HepG2 (cell line): ENCODE measurements around the gene STOM. TPM values are rescaled to one million over a fixed set of nuclear protein-coding genes. Genes with fewer than 3 reads are reported as not detected.

Experiments used
- ATAC-seq: fragments of 200-7000 bp; cut with Tn5 transposase; 3 replicates; pipeline ENCODE4 v1.9.1; 2020; ENCODE audit warnings: mild to moderate bottlenecking, moderate library complexity
- BruUV-seq: library from RNA; stranded (reverse); fragments of 400-500 nt; replicated peaks from 2 replicates; lab custom pipeline; 2021; lab: Mats Ljungman, UMichigan
- CTCF ChIA-PET: fragments of 300-600 bp; formaldehyde crosslinking; extraction: SDS; loops from one replicate; lab custom pipeline; 2021; ENCODE audit warnings: low total read pairs, inconsistent platforms, low intra/inter-chr PET ratio; lab: Yijun Ruan, JAX
- POLR2A ChIA-PET: fragments of 350-600 bp; sonication (Branson Sonifier 250); formaldehyde crosslinking; loops from one replicate; lab custom pipeline; 2020; ENCODE audit warnings: antibody characterized with exemption, inconsistent platforms; lab: Yijun Ruan, JAX
- DNase-seq: peaks from one replicate; pipeline ENCODE4 v3.0.0-alpha.2; 2015; ENCODE audit warnings: low spot score
- FAIRE-seq: peaks from 3 replicates; lab custom pipeline; 2011; peaks lifted over from hg19 to GRCh38; lab: Jason Lieb, UNC
- H2AFZ ChIP-seq: one replicate; pipeline ENCODE4 v1.6.1; 2011; ENCODE audit warnings: low read length, inconsistent platforms
- H3K27ac ChIP-seq: fragments of 300-600 bp; 3 replicates; pipeline ENCODE4 v1.8.0; 2011; ENCODE audit warnings: mixed run types, mild to moderate bottlenecking, mixed read lengths, low read length, inconsistent platforms; ENCODE audit not compliant: insufficient read depth; ENCODE audit errors: extremely low read length
- H3K27me3 ChIP-seq, 2 experiments: fragments of 200-600 bp in 1 of 2; 2 replicates in 1 of 2; 3 replicates in 1 of 2; pipeline versions ENCODE4 v1.6.0 to v1.8.0; 2011; ENCODE audit warnings: low read length in 2 of 2, mild to moderate bottlenecking in 2 of 2, moderate library complexity in 2 of 2, inconsistent platforms in 1 of 2; ENCODE audit not compliant: insufficient read depth in 2 of 2, control insufficient read depth in 1 of 2
- H3K36me3 ChIP-seq, 2 experiments: fragments of 200-600 bp in 1 of 2; replicated peaks in 1 of 2; 2 replicates in 1 of 2; 3 replicates in 1 of 2; pipeline versions ENCODE4 v1.5.1 to v1.8.0; 2011; ENCODE audit warnings: low read length in 2 of 2, inconsistent platforms in 1 of 2; ENCODE audit not compliant: insufficient read depth in 2 of 2, control insufficient read depth in 1 of 2
- H3K4me1 ChIP-seq: 2 replicates; pipeline ENCODE4 v1.5.1; 2012; ENCODE audit warnings: low read length, inconsistent platforms; ENCODE audit not compliant: insufficient read depth
- H3K4me2 ChIP-seq: 2 replicates; pipeline ENCODE4 v1.6.0; 2011; ENCODE audit warnings: low read depth, low read length, inconsistent platforms
- H3K4me3 ChIP-seq, 3 experiments: fragments of 200-600 bp in 1 of 3; sonication (generic), shearing (Covaris generic) in 1 of 3; replicated peaks in 1 of 3; 2 replicates each; pipeline ENCODE4 v1.5.1; 2011 to 2016; ENCODE audit warnings: low read length in 3 of 3, inconsistent platforms in 2 of 3, low read depth in 2 of 3, mild to moderate bottlenecking in 2 of 3, control low read depth in 1 of 3, mixed read lengths in 1 of 3; ENCODE audit not compliant: insufficient read depth in 1 of 3
- H3K79me2 ChIP-seq: one replicate; pipeline ENCODE4 v1.6.1; 2011; ENCODE audit warnings: low read length, inconsistent platforms; ENCODE audit not compliant: insufficient read depth
- H3K9ac ChIP-seq: 2 replicates; pipeline ENCODE4 v1.6.0; 2011; ENCODE audit warnings: mild to moderate bottlenecking, low read depth, low read length, inconsistent platforms; ENCODE audit not compliant: insufficient read depth
- H3K9me3 ChIP-seq: 2 replicates; pipeline ENCODE4 v1.5.1; 2012; ENCODE audit warnings: mild to moderate bottlenecking, low read length
- H4K20me1 ChIP-seq: 2 replicates; pipeline ENCODE4 v1.6.0; 2011; ENCODE audit warnings: inconsistent platforms, mild to moderate bottlenecking, low read length, moderate library complexity; ENCODE audit not compliant: insufficient read depth
- ATRX ChIP-seq: sonication (generic); formaldehyde crosslinking; IDR thresholded peaks from 2 replicates; pipeline ENCODE4 v1.4.0; 2020; ENCODE audit warnings: missing genetic modification reagents, borderline replicate concordance
- CEBPZ ChIP-seq: IDR thresholded peaks from 2 replicates; pipeline ENCODE4 v1.6.1; 2012; ENCODE audit warnings: low read length, improper control_type of control experiment
- CREBL2 ChIP-seq: sonication (generic); formaldehyde crosslinking; IDR thresholded peaks from 2 replicates; pipeline ENCODE4 v1.8.1; 2023; ENCODE audit warnings: missing genetic modification reagents, mild to moderate bottlenecking, borderline replicate concordance
- ESRRA ChIP-seq: sonication (generic); formaldehyde crosslinking; IDR thresholded peaks from 2 replicates; pipeline ENCODE4 v1.5.1; 2020; ENCODE audit warnings: mild to moderate bottlenecking, low read depth, missing genetic modification reagents
- KDM1A ChIP-seq: IDR thresholded peaks from 2 replicates; pipeline ENCODE4 v1.6.1; 2016; ENCODE audit warnings: missing compliant biosample characterization
- MNT ChIP-seq: fragments of 450-650 bp; IDR thresholded peaks from 2 replicates; pipeline ENCODE4 v1.6.1; 2016
- NAIF1 ChIP-seq: sonication (generic); formaldehyde crosslinking; IDR thresholded peaks from 2 replicates; pipeline ENCODE4 v1.5.0; 2020; ENCODE audit warnings: mild to moderate bottlenecking, missing genetic modification reagents, borderline replicate concordance
- XRCC5 ChIP-seq: fragments of 200-400 bp; formaldehyde crosslinking; optimal IDR thresholded peaks from 2 replicates; pipeline ENCODE3; 2017; ENCODE audit warnings: mild to moderate bottlenecking, low read length
- ZEB1 ChIP-seq: IDR thresholded peaks from 2 replicates; pipeline ENCODE4 v1.6.1; 2012; ENCODE audit warnings: mild to moderate bottlenecking, low read depth, inconsistent platforms; ENCODE audit not compliant: insufficient replicate concordance
- ZFY ChIP-seq: sonication (generic); formaldehyde crosslinking; IDR thresholded peaks from 2 replicates; pipeline ENCODE4 v1.4.0; 2020; ENCODE audit warnings: missing genetic modification reagents
- ZNF274 ChIP-seq: sonication (generic); formaldehyde crosslinking; IDR thresholded peaks from 2 replicates; pipeline ENCODE4 v1.5.1; 2020; ENCODE audit warnings: mild to moderate bottlenecking, missing genetic modification reagents
- WGBS: methylation state at CpG from one replicate; pipeline ENCODE4 v1.1.6; 2017; ENCODE audit warnings: low lambda C conversion rate; 5-methylcytosine and 5-hydroxymethylcytosine counted together
- in situ Hi-C: cut with HindIII; loops from 2 replicates; pipeline ENCODE4 v1.10.0; 2017; ENCODE audit warnings: low pct_unique_long_range_greater_than_20kb; ENCODE audit not compliant: extremely low pct_ligation_motif_present
- intact Hi-C: fragments of 100-400 bp; cut with micrococcal nuclease; formaldehyde crosslinking; loops from one replicate; pipeline ENCODE4 v1.10.0; 2022; ENCODE audit not compliant: unreplicated experiment
- polyA plus RNA-seq, 8 experiments: library from polyadenylated mRNA; depleted of rRNA in 3 of 8; stranded (reverse) in 7 of 8; unstranded in 1 of 8; fragments of >200 nt; fragmentation: Illumina TruSeq in 4 of 8; extraction: Trizol in 4 of 8; gene quantifications; 2 replicates each; pipeline versions ENCODE4 v1.2.1 to v1.2.3, GENCODE V29; 2011 to 2016; ENCODE audit warnings: low read depth in 4 of 8, missing spikeins in 1 of 8, mixed read lengths in 1 of 8; ENCODE audit not compliant: insufficient read depth in 1 of 8
- total RNA-seq, 5 experiments: library from RNA; depleted of rRNA; stranded (reverse); fragments of >200 nt; fragmentation: Illumina TruSeq; extraction: Trizol; gene quantifications; 2 replicates each; pipeline ENCODE4 v1.2.3, GENCODE V29; 2016; ENCODE audit warnings: low read depth in 1 of 5
- TF ChIP-seq, protein P1 (sequence below): sonication (generic); formaldehyde crosslinking; IDR thresholded peaks from 2 replicates; pipeline ENCODE4 v1.9.0; 2021; ENCODE audit warnings: mild to moderate bottlenecking, missing genetic modification reagents

The STOM gene
- total and polyA plus RNA-seq, 2 of the 13 experiments (the other 11 are each of a cell fraction or from before 2014, with no cell fraction given), result 43.6 to 165 TPM

DNA sequence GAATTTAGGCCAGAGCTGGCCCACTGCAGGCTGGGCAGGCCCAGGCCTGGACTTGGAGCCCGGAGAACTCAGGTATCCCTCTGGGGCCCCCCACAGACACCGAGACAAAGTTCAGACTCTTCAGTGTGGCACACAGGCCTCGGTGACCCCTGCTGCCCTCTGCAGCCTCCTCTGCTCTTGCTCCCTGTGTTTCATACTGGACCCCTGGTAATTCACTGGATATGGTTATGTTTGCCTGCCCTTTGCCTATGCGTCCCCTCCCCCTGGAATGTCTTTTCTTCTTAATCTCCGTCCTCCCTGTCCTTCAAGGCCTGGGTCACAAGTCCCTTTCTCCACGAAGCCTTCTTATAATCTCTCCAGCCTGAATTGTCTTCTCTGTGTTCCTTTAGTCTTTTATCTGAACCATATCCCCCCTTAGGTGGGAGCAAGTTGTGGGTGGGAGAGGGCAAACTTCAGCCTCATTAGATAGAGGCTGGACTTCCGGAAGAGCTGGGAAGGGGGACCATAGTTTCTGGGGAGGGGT lies 72.0 kb downstream of the STOM start:
- Histone ChIP-seq H3K9me3 (no peaks in the 10 kb centered on the region), H3K27me3 (no peaks in the 10 kb centered on the region), H3K4me3 (peak overlapping the region; percentile 67 to 80 (median 76); a peak in 5 of 6 replicates), H3K4me1 (peaks cover 93% of the 10 kb centered on the region), H4K20me1 (no peaks in the 10 kb centered on the region), H3K4me2 (peak overlapping the region; percentile 78), H3K27ac (peak overlapping the region; percentile 94), H3K9ac (peak overlapping the region; percentile 84), H3K36me3 (peaks cover 2 to 4% of the 10 kb centered on the region in 2 experiments; a peak in 2 of 5 replicates), H2AFZ (no peak overlapping the region), H3K79me2 (peaks cover 19% of the 10 kb centered on the region)
- intact Hi-C loops, result loop anchor here (1.0 to 2.0 kb wide), 2 partner anchors 11 to 85 kb away; no protein-coding TSS in a partner anchor
- in situ Hi-C loops, result no loop called here
- peak; percentile 57 for FAIRE-seq
- ChIA-PET CTCF (interaction anchor here (1.0 kb wide), 1 partner anchor 20 kb away, joined by 3 read pairs; no protein-coding TSS in a partner anchor), POLR2A (interaction anchor here (1.2 to 14.1 kb wide), 11 partner anchors 11 to 100 kb away, joined by 3 to 398 read pairs (median 11); partner anchors contain the start of gene GSN)
- peak; percentile 77 for DNase-seq
- 2% methylated on average over 5 of the region's 7 CpGs for WGBS
- peak; percentile 50 for ATAC-seq
- BruUV-seq, result no TSS peak
- peak; percentile 69 for TF ChIP-seq ZFY
- TF ChIP-seq XRCC5, result peak; percentile 29
- TF ChIP-seq MNT, result no peak
- TF ChIP-seq ZNF274, result no peak
- no peak for TF ChIP-seq CEBPZ
- TF ChIP-seq ESRRA, result peak; percentile 82
- no peak for TF ChIP-seq KDM1A (CRISPR knock-in tag)
- no peak for TF ChIP-seq ZEB1
- TF ChIP-seq CREBL2 (CRISPR knock-in tag), result no peak
- TF ChIP-seq, protein P1, sequence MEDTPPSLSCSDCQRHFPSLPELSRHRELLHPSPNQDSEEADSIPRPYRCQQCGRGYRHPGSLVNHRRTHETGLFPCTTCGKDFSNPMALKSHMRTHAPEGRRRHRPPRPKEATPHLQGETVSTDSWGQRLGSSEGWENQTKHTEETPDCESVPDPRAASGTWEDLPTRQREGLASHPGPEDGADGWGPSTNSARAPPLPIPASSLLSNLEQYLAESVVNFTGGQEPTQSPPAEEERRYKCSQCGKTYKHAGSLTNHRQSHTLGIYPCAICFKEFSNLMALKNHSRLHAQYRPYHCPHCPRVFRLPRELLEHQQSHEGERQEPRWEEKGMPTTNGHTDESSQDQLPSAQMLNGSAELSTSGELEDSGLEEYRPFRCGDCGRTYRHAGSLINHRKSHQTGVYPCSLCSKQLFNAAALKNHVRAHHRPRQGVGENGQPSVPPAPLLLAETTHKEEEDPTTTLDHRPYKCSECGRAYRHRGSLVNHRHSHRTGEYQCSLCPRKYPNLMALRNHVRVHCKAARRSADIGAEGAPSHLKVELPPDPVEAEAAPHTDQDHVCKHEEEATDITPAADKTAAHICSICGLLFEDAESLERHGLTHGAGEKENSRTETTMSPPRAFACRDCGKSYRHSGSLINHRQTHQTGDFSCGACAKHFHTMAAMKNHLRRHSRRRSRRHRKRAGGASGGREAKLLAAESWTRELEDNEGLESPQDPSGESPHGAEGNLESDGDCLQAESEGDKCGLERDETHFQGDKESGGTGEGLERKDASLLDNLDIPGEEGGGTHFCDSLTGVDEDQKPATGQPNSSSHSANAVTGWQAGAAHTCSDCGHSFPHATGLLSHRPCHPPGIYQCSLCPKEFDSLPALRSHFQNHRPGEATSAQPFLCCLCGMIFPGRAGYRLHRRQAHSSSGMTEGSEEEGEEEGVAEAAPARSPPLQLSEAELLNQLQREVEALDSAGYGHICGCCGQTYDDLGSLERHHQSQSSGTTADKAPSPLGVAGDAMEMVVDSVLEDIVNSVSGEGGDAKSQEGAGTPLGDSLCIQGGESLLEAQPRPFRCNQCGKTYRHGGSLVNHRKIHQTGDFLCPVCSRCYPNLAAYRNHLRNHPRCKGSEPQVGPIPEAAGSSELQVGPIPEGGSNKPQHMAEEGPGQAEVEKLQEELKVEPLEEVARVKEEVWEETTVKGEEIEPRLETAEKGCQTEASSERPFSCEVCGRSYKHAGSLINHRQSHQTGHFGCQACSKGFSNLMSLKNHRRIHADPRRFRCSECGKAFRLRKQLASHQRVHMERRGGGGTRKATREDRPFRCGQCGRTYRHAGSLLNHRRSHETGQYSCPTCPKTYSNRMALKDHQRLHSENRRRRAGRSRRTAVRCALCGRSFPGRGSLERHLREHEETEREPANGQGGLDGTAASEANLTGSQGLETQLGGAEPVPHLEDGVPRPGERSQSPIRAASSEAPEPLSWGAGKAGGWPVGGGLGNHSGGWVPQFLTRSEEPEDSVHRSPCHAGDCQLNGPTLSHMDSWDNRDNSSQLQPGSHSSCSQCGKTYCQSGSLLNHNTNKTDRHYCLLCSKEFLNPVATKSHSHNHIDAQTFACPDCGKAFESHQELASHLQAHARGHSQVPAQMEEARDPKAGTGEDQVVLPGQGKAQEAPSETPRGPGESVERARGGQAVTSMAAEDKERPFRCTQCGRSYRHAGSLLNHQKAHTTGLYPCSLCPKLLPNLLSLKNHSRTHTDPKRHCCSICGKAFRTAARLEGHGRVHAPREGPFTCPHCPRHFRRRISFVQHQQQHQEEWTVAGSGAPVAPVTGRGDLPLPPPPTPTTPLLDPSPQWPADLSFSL (CRISPR knock-in tag), result no peak
- no peak for TF ChIP-seq NAIF1
- no peak for TF ChIP-seq ATRX
